GM21526 (cell line): Measurements from ENCODE around the gene ZNRF4.
"Not testable (repeated sequence)": the region's sequence is repeated elsewhere in the genome, so short reads cannot be mapped to it uniquely, and the experiment has no call there.

Experiments used
- ATAC-seq: cut with Tn5 transposase; IDR thresholded peaks from one replicate; pipeline ENCODE4 v1.9.1; 2021; ENCODE audit warnings: moderate library complexity; ENCODE audit not compliant: unreplicated experiment, low FRiP score

ZNRF4 gene

DNA sequence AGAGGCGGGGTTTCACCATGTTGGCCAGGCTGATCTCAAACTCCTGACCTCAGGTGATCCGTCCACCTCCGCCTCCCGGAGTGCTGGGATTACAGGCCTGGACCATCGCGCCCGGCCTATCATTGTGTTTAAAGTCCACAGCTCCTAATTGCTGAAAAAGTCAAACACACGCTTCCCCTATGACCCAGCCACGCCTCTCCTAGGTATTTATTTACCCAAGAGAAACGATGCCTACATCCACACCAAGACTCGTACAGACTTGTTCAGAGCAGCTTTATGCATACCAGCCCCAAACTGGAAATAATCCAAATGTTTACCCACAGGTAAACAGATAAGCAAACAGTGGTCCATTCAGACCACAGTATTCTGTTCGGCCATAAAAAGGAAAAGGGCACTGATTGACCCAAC lies 15.1 kb downstream of the ZNRF4 start:
- no peak for ATAC-seq

DNA sequence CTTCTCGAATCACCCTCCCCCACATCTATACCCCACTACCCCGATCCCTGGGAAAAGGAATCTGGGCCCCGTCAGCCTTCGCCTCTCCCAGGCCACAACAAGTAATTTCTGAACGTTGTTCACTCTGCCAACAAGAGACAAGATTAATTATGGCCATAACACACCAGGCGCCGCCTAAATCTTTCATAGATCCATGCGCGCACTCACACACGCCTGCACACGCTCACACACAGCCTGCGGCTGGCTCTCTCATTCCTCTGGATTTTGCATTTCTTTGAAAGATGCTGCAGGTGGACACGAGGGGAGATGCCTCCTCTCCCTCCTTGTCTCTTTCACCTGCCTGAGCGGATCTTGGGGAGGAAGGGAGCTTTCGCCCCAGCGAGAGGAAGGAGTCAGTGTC lies 17.1 kb downstream of the ZNRF4 start:
- no peak for ATAC-seq

DNA sequence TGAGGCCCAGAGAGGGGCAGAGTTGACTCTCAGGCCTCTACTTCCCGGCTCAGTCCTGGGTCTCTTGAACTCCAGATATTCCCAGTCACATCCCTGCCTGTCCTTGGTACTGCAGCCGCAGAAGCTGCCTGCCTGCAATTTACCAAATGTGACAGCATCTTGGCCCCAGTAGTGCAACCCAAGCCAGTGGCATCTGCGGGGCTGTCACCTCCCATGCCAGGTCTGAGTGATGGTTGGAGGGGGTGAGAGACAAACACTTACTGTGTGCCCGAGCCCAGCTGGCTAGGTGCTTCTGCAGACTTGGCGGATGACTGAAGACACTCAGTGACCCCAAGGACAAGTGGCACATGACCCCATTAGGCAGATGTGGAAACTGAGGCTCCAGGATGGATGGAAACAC lies 18.4 kb downstream of the ZNRF4 start:
- ATAC-seq, result no peak

DNA sequence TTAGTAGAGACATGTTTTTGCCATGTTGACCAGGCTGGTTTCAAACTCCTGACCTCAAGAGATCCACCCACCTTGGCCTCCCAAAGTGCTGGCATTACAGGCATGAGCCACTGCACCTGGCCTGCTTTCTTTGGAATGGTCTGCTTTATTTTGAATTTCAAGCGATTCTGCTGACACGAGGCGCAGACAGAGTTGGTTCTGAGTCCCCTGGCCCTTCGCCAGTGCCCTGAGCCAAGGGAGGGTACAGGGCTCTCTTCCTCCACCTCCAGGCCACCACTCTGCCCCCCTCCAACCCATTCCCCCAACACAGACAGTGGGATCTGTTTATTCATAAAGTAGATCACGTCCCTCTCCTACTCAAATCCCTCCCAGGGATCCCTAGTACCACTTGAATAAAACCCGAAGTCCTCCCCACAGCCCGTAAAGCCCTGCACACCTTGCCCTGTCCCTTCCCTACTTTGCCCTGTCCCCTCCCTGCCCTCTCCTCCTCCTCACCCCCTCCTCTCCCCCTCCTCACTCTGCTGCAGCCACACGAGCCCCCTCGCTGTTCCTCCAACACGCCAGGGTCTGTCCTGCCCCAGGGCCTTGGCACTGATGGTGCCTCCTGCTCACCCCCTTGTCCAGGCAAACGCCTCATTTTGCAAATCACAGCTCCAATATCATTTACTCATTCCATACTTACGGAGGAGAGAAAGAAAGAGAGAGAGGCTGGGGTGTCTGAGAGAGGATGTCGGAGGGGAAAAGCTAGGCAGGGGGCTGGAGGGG lies 22.4 kb downstream of the ZNRF4 start:
- no peak for ATAC-seq

DNA sequence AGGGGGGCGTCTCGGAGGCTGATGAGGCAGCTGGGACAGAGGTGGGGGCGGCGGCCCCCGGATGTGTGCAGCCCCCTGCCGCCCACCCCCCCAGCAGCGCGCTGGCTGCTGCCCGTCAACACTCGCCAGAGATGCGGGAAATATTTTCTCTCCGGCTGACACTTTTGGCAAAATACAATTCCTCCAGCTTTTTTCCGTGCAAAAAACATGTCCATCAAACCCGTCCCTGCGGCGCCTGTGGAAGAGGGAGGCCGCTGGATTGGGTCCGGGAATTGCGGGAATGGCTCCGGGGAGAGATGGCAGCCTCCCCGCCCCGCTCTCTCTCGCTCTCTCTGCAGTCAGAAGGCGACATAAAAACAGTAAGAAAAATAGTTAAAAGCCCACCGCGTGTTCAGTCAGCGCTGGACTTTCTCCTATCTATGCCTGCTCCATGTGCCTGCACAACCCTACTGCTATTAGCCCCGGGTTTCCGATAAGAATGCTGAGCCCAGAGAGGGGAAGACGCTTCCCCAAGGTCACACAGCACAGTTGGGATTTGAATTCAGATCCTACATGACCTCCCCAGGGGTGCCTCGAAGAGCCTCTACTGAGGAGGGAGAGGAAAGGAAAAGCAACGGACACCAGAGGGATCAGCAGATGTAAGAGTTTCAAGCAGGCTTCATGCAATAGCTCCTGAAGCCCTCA lies 23.2 kb downstream of the ZNRF4 start:
- no peak for ATAC-seq

DNA sequence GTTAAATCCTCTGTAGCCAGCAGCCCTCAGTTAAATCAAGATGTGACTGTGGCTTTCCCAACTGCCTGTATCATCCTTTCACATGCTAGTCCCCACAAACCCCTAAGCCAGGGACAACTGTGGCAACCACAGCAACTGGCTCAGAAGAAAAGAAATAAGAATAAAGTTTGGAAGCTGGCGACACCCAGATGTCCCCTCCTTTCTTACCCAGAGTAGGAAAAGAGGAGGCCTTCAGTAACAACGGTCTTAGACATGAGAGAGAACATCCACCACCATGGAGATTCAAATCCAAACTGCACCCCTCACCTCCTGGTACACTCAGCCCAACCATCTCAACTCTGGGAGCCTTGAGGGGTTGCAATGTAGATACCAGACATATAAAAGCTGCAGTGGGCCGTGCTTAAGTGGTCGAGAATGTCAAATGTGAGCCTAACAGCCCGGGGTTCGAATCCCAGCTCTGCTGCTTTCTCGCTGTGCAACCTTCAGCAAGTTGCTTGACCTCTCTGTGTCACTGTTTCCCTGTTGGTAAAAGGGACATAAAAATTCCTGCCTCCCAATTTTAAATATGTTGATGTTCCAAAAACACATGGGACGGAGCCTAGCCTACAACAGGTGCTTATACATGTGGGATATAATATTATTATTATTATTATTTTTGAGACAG lies 23.8 kb downstream of the ZNRF4 start:
- ATAC-seq, result no peak

DNA sequence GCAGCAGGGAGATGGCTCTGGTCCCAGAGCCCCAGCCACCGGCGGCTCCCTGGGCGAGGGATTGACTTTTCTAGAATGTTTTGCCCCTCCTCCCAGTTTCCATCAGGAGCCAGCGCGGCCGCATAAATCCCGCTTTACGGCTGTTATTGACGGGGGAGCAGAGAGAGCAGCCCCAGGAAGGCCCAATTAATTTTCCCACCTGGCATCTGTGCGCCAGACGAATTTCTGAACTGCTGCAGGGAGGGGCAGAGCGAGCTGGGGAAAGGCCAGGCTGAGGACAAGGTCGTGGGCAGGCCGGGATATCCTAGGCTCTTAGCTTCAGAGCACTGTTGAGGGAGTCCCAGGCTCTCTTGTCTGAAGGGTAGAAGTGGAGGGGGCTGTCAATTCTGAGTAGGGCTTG lies 24.7 kb downstream of the ZNRF4 start:
- ATAC-seq, result no peak

DNA sequence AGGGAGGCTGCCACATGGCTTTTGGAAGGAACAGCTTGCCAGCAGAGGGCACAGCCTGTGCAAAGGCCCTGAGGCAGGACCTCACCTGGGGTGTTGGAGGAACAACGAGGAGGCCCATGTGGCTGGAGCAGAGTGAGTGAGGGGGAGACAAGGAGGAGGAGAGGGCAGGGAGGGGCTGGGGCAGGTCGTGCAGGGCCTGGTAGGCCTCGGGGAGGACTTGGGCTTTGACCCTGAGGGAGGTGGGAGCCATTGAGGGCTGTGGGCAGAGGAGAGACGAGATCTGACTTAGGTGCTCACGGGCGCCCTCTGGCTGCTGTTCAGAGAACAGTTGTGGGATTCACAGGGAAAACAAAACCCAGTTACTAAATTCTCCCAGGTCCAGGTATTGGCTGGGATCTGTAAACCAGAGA lies 25.2 kb downstream of the ZNRF4 start:
- no peak for ATAC-seq

DNA sequence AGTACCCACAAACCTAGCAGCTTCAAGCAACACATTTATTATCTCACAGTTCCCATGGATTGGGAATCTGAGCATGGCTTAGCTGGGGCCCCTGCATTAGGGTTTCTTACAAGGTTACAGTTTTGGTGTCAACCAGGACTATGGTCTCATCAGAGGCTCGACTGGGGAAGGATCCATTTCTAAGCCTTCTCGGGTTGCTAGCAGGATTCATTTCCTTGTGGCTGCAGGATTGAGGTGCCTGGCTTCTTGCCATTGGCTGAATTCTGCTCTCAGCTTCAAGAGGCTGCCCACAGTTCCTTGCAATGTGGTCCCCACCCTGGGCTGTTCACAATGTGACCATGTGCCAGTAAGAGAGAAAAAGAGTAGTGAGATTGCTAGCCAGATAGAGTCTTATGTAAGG lies 26.7 kb downstream of the ZNRF4 start:
- no peak for ATAC-seq

DNA sequence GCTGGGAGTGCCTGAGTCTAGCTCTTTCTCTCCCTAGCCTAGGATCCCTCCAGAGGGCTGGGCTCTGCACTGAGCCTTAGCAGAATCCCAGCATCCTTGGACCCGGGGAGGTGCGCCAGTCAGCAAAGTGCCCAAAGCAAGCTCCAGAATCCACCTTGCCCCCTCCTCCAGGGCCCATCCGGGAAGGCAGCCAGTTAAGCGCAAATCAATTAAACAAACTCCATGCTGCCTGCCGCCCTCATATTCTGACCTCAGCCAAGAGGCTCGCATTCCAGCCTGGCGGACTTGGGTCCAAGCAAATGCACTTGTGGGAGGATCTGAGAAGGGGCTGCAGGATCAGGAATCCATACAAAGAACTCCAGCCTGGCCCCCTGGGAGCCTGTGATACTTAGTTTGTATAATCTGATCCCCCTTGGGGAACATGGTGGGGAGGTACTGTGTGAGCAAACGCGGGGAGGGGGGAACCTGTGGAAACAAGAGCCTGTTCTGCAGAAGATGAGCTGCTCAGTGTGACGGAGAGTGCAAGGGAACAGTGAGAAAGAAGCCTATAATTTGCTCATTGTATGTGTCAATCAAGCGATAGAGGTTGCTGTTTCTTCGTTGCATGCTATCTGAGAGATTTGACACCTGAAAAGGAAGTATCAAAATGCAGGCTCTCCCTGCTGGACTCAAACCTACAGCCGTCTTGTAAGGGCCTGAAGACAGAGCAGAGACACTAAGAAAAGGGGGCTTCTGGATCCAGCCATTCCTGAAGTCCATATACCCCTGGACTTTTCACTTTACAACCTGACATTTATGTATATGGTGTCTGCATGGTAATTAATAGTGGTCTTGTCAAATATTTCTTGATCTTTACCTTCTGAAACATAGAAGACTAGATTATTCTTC lies 29.4 kb downstream of the ZNRF4 start:
- no peak for ATAC-seq

DNA sequence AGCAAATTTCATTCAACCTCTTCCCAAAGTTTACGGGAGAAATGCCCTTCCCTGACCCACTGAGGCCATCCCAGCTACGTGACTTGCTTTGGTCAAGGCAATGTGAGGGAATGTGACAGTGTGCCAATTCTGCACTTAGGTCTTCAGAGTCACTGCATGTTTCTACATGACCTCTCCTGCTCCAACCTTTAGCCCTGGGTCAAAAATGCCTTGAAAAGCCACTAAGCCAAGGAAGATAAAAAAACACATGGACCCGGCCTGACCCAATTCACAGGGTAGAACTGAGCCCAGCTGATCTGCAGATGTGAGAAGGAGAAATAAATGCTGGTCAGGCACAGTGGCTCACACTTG lies 30.0 kb downstream of the ZNRF4 start:
- ATAC-seq, result no peak

DNA sequence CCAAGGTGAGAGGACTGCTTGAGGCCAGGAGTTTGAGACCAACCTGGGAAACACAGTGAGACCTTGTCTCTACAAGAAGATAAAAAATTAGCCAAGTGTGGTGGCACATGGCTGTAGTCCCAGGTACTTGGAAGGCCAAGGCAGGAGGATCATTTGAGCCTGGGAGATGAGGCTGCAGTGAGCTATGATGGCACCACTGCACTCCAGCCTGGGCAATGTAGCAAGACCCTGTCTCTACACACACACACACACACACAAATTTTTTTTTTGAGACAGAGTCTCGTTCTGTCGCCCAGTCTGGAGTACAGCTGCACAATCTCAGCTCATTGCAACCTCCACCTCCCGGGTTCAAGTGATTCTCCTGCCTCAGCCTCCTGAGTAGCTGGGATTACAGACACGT lies 30.4 kb downstream of the ZNRF4 start:
- ATAC-seq, result not testable (repeated sequence)

DNA sequence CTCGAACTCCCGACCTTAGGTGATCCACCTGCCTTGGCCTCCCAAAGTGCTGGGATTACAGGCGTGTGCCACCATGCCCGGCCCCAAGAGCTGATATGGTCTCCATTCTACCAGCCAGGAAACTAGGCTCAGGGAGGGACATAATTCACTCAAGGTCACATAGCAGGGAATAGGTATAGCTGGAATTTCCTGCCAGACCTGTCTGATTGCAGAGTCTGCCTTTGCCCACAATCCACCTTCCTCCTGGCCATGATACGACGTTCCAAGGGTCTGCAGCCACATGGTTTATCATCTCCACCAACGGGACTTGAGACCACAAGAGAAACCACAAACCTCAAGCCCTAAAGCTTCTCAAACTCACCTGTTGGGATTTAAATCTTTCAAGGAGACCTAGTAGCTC lies 32.0 kb downstream of the ZNRF4 start:
- no peak for ATAC-seq

DNA sequence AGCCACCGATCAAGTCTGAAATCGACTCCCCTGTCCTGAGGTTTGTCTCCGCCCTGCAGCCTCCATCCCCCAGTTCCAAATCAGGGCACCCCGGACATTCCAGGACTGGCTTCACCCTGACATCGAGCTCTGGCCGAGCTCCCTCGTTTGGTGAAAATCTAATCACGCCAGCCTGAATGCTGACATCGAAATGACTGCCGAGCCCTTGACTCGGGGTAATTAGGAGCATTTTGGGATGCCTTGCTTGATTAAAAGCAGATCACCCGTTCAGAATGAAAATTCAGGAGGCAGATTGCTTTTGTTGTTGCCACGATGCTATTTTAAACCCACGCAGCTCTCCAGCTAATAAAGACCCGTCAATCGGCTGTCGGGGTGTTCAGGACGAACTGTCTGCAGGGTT lies 34.3 kb downstream of the ZNRF4 start:
- ATAC-seq, result no peak

DNA sequence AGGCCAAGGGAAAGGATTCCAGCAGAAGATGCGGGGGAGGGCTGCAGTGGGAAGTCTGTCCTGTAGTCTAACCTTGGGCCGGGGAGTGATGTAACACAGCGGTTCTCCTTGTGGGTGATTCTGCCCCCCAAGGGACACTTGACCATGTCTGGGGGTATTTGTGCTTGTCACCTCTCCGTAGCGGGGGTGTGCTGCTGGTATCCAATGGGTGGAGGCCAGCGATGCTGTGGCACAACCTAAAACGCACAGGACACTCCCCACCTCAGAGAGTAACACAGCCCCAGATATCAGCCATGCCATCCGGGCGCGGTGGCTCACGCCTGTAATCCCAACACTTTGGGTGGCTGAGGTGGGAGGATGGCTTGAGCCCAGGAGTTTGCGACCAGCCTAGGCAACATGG lies 36.3 kb downstream of the ZNRF4 start:
- no peak for ATAC-seq

DNA sequence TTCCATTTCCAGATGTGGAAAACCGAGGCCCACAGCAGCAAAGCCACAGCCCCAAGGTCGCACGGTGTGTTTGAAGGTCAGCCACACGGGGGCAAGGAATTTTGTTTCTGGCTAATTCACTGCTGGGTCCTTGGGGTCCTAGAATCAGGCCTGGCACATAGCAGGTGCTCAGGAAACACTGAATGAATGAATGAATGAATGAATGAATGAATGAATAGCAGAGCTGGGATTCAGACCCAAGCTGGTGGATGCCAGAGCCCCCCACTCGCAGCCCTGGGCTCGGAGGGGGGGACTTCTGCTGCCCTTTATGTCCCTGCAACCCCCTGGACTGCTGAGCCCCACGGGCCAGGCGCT lies 37.0 kb downstream of the ZNRF4 start:
- no peak for ATAC-seq

DNA sequence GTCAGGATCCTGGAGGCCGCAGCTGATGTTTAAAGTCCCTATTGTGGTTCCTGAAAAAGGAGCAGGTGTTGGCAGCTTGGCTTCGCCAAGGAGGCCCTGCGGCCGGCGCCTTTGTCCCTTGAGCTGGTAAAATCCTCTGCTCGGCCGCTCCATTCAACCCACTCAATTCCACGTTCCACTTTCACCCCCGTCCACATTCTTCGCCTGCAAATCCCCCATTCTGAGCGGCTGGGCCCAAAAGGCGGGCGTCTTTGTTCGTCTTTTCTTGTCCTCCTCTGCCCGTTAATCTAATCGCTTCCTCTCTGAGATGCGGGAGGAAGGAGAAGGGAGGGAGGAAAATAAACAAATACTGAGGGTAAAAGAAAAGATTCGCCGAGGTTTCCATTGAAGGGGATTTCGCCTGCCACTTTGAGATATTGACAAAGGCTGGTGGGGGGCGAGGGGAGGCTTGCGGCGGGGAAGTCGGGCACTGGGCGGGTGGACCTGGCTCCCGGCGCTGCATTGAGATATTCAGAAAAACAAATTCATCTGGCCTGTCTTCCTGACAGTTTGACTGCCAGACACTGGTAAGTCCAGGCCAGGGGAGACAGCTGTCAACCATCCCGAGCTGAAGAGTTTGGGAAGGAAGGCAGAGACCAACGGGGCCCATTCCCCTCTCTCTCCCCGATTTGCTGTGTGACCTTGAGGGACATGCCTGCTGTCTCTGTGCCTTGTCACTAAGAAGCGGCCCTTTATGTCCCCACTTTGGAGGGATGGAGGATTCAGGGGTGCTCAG lies 37.6 kb downstream of the ZNRF4 start:
- no peak for ATAC-seq

DNA sequence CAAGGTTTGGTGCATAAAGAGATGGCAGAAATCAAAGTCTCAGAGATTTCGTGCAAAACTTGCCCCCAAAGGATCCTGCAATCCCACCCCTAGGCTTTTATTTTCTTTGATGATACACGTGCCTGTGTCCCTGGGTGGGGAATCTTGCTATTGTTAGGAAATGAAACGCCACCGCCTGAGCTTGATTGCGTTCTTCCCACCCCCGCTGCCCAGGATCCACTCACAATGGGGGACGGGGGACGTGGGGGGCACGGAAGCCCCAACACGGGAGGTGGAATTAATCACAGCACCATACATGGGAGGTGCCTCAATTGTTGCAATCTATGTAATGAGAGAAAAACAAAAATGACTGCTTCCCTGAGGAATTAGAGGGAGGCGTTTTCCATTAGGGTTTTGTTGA lies 39.6 kb downstream of the ZNRF4 start:
- no peak for ATAC-seq

DNA sequence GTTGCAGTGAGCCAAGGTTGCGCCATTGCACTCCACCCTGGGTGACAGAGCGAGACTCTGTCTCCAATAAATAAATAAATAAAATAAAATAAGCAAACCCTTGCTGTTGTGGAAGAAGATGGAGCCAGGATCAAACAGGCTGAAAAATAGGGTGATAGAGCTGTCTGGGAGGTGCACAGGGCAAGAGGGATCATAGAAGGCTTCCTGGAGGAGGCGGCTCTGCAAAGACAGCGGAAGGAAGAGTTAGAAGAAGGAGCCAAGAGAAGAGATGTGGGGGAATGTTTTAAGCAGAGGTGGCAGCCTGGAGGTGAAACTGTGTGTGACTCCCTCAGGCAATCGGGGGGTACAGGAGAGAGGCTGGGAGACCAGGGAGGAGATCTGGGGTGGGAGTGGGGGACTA lies 40.6 kb downstream of the ZNRF4 start:
- ATAC-seq, result no peak

DNA sequence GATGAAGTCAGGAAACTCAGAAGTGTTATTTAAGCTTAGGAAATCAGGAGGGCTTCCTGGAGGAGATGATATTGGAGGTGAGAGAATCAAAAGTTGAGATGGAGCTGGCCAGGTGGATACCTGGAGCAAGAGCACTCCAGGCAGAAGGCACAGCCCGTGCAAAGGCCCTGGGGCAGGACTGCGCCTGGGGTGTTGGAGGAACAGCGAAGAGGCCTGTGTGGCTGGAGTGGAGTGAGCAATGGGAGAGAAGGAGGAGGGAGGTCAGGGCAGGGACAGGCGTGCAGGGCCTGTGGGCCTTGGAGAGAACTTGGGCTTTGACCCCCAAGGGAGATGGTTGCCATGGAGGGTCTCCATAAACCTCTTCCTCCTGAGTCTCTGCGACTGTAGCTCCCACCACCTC lies 42.1 kb downstream of the ZNRF4 start:
- no peak for ATAC-seq
